HEK293T (cell line): ENCODE data around the gene AKT1.

Source experiments
- BHLHE40 ChIP-seq: fragments of 450-650 bp; IDR thresholded peaks from 2 replicates; pipeline ENCODE4 v1.6.1; 2016; ENCODE audit warnings: mild to moderate bottlenecking, moderate library complexity, borderline replicate concordance
- ELF4 ChIP-seq: fragments of 450-650 bp; IDR thresholded peaks from 2 replicates; pipeline ENCODE4 v1.6.1; 2017; ENCODE audit warnings: antibody characterized with exemption
- FOXA1 ChIP-seq: fragments of 450-650 bp; IDR thresholded peaks from 2 replicates; pipeline ENCODE4 v1.6.1; 2016; ENCODE audit warnings: mild to moderate bottlenecking
- FOXK2 ChIP-seq: fragments of 450-650 bp; IDR thresholded peaks from 2 replicates; pipeline ENCODE4 v1.6.1; 2016; ENCODE audit warnings: mild to moderate bottlenecking
- FOXM1 ChIP-seq: fragments of 450-650 bp; IDR thresholded peaks from 2 replicates; pipeline ENCODE4 v1.6.1; 2017; ENCODE audit warnings: mild to moderate bottlenecking, borderline replicate concordance
- HDGF ChIP-seq: fragments of 450-650 bp; IDR thresholded peaks from 2 replicates; pipeline ENCODE4 v1.6.1; 2017; ENCODE audit warnings: antibody characterized with exemption, borderline replicate concordance
- LEF1 ChIP-seq: fragments of 450-650 bp; IDR thresholded peaks from 2 replicates; pipeline ENCODE4 v1.6.1; 2017; ENCODE audit warnings: mild to moderate bottlenecking, borderline replicate concordance
- NFRKB ChIP-seq: fragments of 450-650 bp; IDR thresholded peaks from 2 replicates; pipeline ENCODE4 v1.6.1; 2016; ENCODE audit warnings: mild to moderate bottlenecking, moderate library complexity
- SP1 ChIP-seq: fragments of 450-650 bp; IDR thresholded peaks from 2 replicates; pipeline ENCODE4 v1.6.1; 2017
- SUZ12 ChIP-seq: fragments of 450-650 bp; IDR thresholded peaks from 2 replicates; pipeline ENCODE4 v1.6.1; 2016; ENCODE audit warnings: mild to moderate bottlenecking
- TARDBP ChIP-seq: fragments of 450-650 bp; IDR thresholded peaks from 2 replicates; pipeline ENCODE4 v1.6.1; 2016
- ZNF384 ChIP-seq: fragments of 450-650 bp; IDR thresholded peaks from 2 replicates; pipeline ENCODE4 v1.6.1; 2016
- TF ChIP-seq, protein P1 (sequence below): fragments of 450-650 bp; IDR thresholded peaks from 2 replicates; pipeline ENCODE4 v1.6.1; 2016

- TF ChIP-seq FOXA1 (no peak), HDGF (no peak), BHLHE40 (no peak), SP1 (no peak), NFRKB (no peak), TARDBP (no peak), ZNF384 (no peak), FOXM1 (no peak), SUZ12 (no peak), LEF1 (no peak), FOXK2 (no peak), ELF4 (no peak)
- TF ChIP-seq, protein P1, sequence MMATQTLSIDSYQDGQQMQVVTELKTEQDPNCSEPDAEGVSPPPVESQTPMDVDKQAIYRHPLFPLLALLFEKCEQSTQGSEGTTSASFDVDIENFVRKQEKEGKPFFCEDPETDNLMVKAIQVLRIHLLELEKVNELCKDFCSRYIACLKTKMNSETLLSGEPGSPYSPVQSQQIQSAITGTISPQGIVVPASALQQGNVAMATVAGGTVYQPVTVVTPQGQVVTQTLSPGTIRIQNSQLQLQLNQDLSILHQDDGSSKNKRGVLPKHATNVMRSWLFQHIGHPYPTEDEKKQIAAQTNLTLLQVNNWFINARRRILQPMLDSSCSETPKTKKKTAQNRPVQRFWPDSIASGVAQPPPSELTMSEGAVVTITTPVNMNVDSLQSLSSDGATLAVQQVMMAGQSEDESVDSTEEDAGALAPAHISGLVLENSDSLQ = no peak
Measured at GRCh38 chr14:104724981-104725771, 70.4 kb downstream of the AKT1 start.
